ENCODE data around the gene FEM1C. TPM values are rescaled to one million over a fixed set of nuclear protein-coding genes. Genes with fewer than 3 reads are reported as not detected.

The FEM1C gene, protein sequence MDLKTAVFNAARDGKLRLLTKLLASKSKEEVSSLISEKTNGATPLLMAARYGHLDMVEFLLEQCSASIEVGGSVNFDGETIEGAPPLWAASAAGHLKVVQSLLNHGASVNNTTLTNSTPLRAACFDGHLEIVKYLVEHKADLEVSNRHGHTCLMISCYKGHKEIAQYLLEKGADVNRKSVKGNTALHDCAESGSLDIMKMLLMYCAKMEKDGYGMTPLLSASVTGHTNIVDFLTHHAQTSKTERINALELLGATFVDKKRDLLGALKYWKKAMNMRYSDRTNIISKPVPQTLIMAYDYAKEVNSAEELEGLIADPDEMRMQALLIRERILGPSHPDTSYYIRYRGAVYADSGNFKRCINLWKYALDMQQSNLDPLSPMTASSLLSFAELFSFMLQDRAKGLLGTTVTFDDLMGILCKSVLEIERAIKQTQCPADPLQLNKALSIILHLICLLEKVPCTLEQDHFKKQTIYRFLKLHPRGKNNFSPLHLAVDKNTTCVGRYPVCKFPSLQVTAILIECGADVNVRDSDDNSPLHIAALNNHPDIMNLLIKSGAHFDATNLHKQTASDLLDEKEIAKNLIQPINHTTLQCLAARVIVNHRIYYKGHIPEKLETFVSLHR
- 6.8 and 7.1 TPM in 2 replicates for polyA plus RNA-seq (2013)

DNA sequence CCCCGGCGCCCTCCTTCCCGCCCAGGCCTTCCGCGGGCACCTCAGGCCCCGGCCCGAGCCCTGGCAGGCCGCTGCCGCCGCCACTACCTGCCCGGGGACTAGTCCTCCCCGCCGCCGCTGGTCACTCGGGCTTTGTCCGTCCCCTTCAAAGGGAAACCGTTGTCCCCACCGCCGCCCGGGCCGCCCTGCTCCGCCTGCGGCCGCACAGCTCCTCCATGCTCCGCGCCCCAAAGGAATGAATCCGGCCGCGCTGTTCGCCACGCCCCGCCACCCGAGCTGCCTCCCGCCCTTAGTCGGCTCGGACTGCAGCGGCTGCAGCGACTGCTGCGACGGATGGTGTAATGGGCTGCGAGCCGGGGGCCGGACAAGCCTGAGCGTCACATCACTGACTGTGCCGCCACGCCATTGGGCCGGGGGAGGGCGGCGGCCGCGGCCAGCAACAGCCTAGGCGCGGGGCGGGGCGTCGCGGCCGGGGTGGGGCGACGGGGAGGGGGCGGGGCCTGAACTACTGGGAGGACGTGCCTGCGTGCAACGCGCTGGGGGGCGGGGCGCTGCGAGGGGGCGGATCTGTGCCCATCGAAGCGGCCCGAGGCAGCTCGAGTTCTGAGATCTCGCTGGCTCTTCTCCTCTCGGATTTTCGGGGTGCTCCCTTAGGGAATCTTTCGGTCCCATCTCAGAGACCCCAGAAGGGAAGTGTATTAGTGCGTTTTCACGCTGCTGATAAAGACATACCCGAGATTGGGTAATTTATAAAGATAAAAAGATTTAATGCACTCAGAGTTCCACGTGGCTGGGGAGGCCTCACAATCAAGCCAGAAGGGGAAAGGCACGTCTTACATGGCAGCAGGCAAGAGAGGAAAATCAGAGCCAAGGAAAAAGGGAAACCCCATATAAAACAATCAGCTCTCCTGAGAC lies at the start of gene FEM1C:
TSS of gene FEM1C (minus strand) at position 340 of the 915 bp plus-strand sequence. CDS start 1,282 bp downstream, outside the sequence.
- Histone ChIP-seq H2BK12ac (ENCODE audit: low read length) (no peak within 1 kb of the TSS), H3K9me3 (ENCODE audit: insufficient read depth, low read depth, low read length) (peaks cover 2% of the 10 kb centered on the region), H3K9ac (ENCODE audit: low read length) (peak within 1 kb of the TSS; percentile 91), H4K91ac (ENCODE audit: low read depth, low read length) (peak within 1 kb of the TSS; percentile 31), H3K23ac (ENCODE audit: low read length) (no peak within 1 kb of the TSS), H3K27ac (ENCODE audit: low read depth, low read length) (peak within 1 kb of the TSS; percentile 94), H3K79me2 (ENCODE audit: control insufficient read depth, insufficient read depth, low read length, poor library complexity) (peaks cover 10% of the 10 kb centered on the region), H3K18ac (ENCODE audit: low read length) (peak within 1 kb of the TSS; percentile 89), H3K36me3 (ENCODE audit: control insufficient read depth in 1 of 2, insufficient read depth in 2 of 2, low read length in 2 of 2) (peaks cover 3 to 4% of the 10 kb centered on the region in 2 experiments), H2BK5ac (ENCODE audit: low read depth, low read length, poor library complexity) (peak within 1 kb of the TSS; percentile 34), H3K14ac (ENCODE audit: low read length) (peak within 1 kb of the TSS; percentile 59), H2AK5ac (ENCODE audit: low read length) (no peak within 1 kb of the TSS), H3K27me3 (ENCODE audit: insufficient read depth, low read length) (no peaks in the 10 kb centered on the region), H4K12ac (ENCODE audit: low read depth, low read length) (peak within 1 kb of the TSS; percentile 21), H4K8ac (ENCODE audit: low read depth, low read length) (peak within 1 kb of the TSS; percentile 81), H2BK120ac (ENCODE audit: insufficient read depth, low read length, poor library complexity) (peak within 1 kb of the TSS; percentile 4), H3K4me3 (ENCODE audit: low read depth, low read length) (peak within 1 kb of the TSS; percentile 85), H3K4me2 (ENCODE audit: low read length) (peak within 1 kb of the TSS; percentile 87), H2AFZ (ENCODE audit: insufficient read depth, low read length, poor library complexity) (peak within 1 kb of the TSS; percentile 62), H3K4me1 (ENCODE audit: control insufficient read depth in 1 of 2, insufficient read depth in 2 of 2, low read length in 2 of 2) (peaks cover 4 to 6% of the 10 kb centered on the region in 2 experiments), H3K79me1 (ENCODE audit: low read length) (peaks cover 4% of the 10 kb centered on the region), H3K4ac (ENCODE audit: low read depth, low read length) (peak within 1 kb of the TSS; percentile 58)
- peak; percentile 98 to 99 for DNase-seq
- no CpG with 5 or more reads among the region's 82 CpGs for WGBS (ENCODE audit: extremely low coverage, insufficient coverage, insufficient read length)

DNA sequence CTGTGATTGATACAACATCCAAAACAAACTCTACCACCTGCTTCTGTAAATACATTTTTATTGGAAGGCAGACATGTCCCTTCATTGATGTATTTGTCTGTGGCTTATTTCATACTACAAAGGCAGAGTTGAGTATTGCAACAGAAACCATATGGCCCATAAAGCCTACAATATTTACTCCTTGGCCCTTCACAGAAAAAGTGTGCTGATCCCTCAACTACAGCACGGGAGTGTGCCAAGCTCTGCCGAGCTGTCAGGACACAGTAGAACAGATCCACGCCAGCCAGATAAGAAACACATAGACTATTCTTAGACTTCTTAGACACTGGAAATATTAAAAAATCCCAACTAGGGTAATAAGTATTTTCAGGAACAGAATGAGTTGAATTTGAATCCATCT lies 44.5 kb upstream of the FEM1C start:
- H2BK5ac ChIP-seq (ENCODE audit: low read depth, low read length, poor library complexity): no peak overlapping the region
- no CpG with 5 or more reads among the region's 3 CpGs for WGBS (ENCODE audit: extremely low coverage, insufficient coverage, insufficient read length)
- DNase-seq: no peak
- H3K4me2 ChIP-seq (ENCODE audit: low read length): no peak overlapping the region
- H3K14ac ChIP-seq (ENCODE audit: low read length): no peak overlapping the region
- no peak overlapping the region for H3K23ac ChIP-seq (ENCODE audit: low read length)
- H3K4me1 ChIP-seq (ENCODE audit: control insufficient read depth in 1 of 2, insufficient read depth in 2 of 2, low read length in 2 of 2): no peaks in the 10 kb centered on the region
- no peak overlapping the region for H2AK5ac ChIP-seq (ENCODE audit: low read length)
- no peak overlapping the region for H3K4me3 ChIP-seq (ENCODE audit: low read depth, low read length)
- H2BK120ac ChIP-seq (ENCODE audit: insufficient read depth, low read length, poor library complexity): no peak overlapping the region
- H3K18ac ChIP-seq (ENCODE audit: low read length): no peak overlapping the region
- no peak overlapping the region for H3K9ac ChIP-seq (ENCODE audit: low read length)
- no peaks in the 10 kb centered on the region for H3K79me2 ChIP-seq (ENCODE audit: control insufficient read depth, insufficient read depth, low read length, poor library complexity)
- H4K8ac ChIP-seq (ENCODE audit: low read depth, low read length): no peak overlapping the region
- H4K12ac ChIP-seq (ENCODE audit: low read depth, low read length): no peak overlapping the region
- H4K91ac ChIP-seq (ENCODE audit: low read depth, low read length): no peak overlapping the region
- H3K9me3 ChIP-seq (ENCODE audit: insufficient read depth, low read depth, low read length): no peaks in the 10 kb centered on the region
- H3K79me1 ChIP-seq (ENCODE audit: low read length): no peaks in the 10 kb centered on the region
- H3K27me3 ChIP-seq (ENCODE audit: insufficient read depth, low read length): no peaks in the 10 kb centered on the region
- no peak overlapping the region for H3K27ac ChIP-seq (ENCODE audit: low read depth, low read length)
- no peaks in the 10 kb centered on the region for H3K36me3 ChIP-seq (ENCODE audit: control insufficient read depth in 1 of 2, insufficient read depth in 2 of 2, low read length in 2 of 2)
- no peak overlapping the region for H3K4ac ChIP-seq (ENCODE audit: low read depth, low read length)
- no peak overlapping the region for H2AFZ ChIP-seq (ENCODE audit: insufficient read depth, low read length, poor library complexity)
- H2BK12ac ChIP-seq (ENCODE audit: low read length): no peak overlapping the region

DNA sequence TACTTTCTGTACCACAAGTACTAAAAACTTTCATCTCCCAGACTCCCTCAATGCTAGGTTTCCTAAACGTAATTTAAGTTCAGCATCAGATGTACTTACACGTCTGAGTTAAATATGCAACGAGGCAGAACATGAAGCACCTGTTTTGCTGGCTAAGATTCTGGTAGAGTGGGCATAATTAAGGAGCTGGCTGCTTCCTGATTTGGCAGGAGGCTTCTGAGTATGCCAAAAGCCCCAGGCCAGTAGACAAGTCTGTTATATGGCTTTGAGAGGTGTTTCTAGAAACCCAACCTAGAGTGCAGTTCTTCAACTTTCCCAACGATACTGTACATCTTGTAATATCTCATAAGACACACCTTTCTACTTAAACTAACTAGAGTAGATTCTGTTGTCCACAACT lies 44.1 kb upstream of the FEM1C start:
- no peak overlapping the region for H3K23ac ChIP-seq (ENCODE audit: low read length)
- no peak overlapping the region for H2AK5ac ChIP-seq (ENCODE audit: low read length)
- H3K36me3 ChIP-seq (ENCODE audit: control insufficient read depth in 1 of 2, insufficient read depth in 2 of 2, low read length in 2 of 2): no peaks in the 10 kb centered on the region
- H3K14ac ChIP-seq (ENCODE audit: low read length): no peak overlapping the region
- no peak overlapping the region for H3K27ac ChIP-seq (ENCODE audit: low read depth, low read length)
- no peak overlapping the region for H4K91ac ChIP-seq (ENCODE audit: low read depth, low read length)
- H4K12ac ChIP-seq (ENCODE audit: low read depth, low read length): no peak overlapping the region
- no peak overlapping the region for H2AFZ ChIP-seq (ENCODE audit: insufficient read depth, low read length, poor library complexity)
- no peak overlapping the region for H3K4me3 ChIP-seq (ENCODE audit: low read depth, low read length)
- no peak for DNase-seq
- no peaks in the 10 kb centered on the region for H3K79me1 ChIP-seq (ENCODE audit: low read length)
- H3K4ac ChIP-seq (ENCODE audit: low read depth, low read length): no peak overlapping the region
- no peaks in the 10 kb centered on the region for H3K79me2 ChIP-seq (ENCODE audit: control insufficient read depth, insufficient read depth, low read length, poor library complexity)
- no peaks in the 10 kb centered on the region for H3K4me1 ChIP-seq (ENCODE audit: control insufficient read depth in 1 of 2, insufficient read depth in 2 of 2, low read length in 2 of 2)
- H3K18ac ChIP-seq (ENCODE audit: low read length): no peak overlapping the region
- H2BK120ac ChIP-seq (ENCODE audit: insufficient read depth, low read length, poor library complexity): no peak overlapping the region
- no peaks in the 10 kb centered on the region for H3K9me3 ChIP-seq (ENCODE audit: insufficient read depth, low read depth, low read length)
- no CpG with 5 or more reads among the region's 4 CpGs for WGBS (ENCODE audit: extremely low coverage, insufficient coverage, insufficient read length)
- no peak overlapping the region for H3K9ac ChIP-seq (ENCODE audit: low read length)
- no peak overlapping the region for H3K4me2 ChIP-seq (ENCODE audit: low read length)
- H2BK5ac ChIP-seq (ENCODE audit: low read depth, low read length, poor library complexity): no peak overlapping the region
- no peak overlapping the region for H4K8ac ChIP-seq (ENCODE audit: low read depth, low read length)
- H2BK12ac ChIP-seq (ENCODE audit: low read length): no peak overlapping the region
- no peaks in the 10 kb centered on the region for H3K27me3 ChIP-seq (ENCODE audit: insufficient read depth, low read length)

DNA sequence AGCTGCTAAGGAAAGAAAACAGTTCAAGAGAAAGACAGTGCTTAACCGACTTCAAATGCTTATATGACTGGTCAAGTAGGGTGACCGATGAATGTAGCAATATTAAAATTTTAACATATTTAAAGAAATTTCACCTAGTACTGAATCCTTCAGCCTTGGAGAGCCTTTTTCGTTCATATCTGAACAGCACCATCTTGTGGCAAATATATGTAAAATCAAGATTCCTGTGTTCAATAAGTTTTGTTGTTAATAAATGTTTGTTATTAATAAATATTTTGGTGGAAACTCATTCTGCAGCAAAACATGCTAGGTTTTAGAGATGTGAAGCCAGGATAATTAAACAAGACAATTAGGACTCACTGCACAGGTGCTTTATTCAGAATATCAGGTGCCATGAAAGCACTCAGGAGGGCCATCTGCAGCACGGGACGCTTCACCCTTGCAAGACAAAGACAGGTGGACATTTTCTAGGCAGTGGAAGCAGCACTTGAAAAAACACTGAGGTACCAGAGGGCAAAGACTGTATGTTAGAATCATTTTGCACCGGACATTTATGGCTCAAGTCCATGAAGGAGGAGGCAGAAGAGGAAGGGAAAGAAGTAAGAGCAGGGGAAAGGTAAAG lies 42.1 kb upstream of the FEM1C start:
- WGBS (ENCODE audit: extremely low coverage, insufficient coverage, insufficient read length): no CpG with 5 or more reads among the region's 6 CpGs
- H2AK5ac ChIP-seq (ENCODE audit: low read length): no peak overlapping the region

More for the DNA sequence above, 42.1 kb upstream of the FEM1C start:
- H2BK12ac ChIP-seq (ENCODE audit: low read length): no peak overlapping the region
- H3K36me3 ChIP-seq (ENCODE audit: control insufficient read depth in 1 of 2, insufficient read depth in 2 of 2, low read length in 2 of 2): no peaks in the 10 kb centered on the region
- no peak overlapping the region for H3K4ac ChIP-seq (ENCODE audit: low read depth, low read length)
- H4K8ac ChIP-seq (ENCODE audit: low read depth, low read length): no peak overlapping the region
- no peaks in the 10 kb centered on the region for H3K79me2 ChIP-seq (ENCODE audit: control insufficient read depth, insufficient read depth, low read length, poor library complexity)
- H3K4me2 ChIP-seq (ENCODE audit: low read length): no peak overlapping the region
- H4K12ac ChIP-seq (ENCODE audit: low read depth, low read length): no peak overlapping the region
- no peaks in the 10 kb centered on the region for H3K27me3 ChIP-seq (ENCODE audit: insufficient read depth, low read length)
- H2BK5ac ChIP-seq (ENCODE audit: low read depth, low read length, poor library complexity): no peak overlapping the region
- H3K79me1 ChIP-seq (ENCODE audit: low read length): no peaks in the 10 kb centered on the region
- H3K18ac ChIP-seq (ENCODE audit: low read length): no peak overlapping the region
- H3K9ac ChIP-seq (ENCODE audit: low read length): no peak overlapping the region
- H3K4me3 ChIP-seq (ENCODE audit: low read depth, low read length): no peak overlapping the region
- H2AFZ ChIP-seq (ENCODE audit: insufficient read depth, low read length, poor library complexity): no peak overlapping the region
- no peak overlapping the region for H3K14ac ChIP-seq (ENCODE audit: low read length)
- H3K9me3 ChIP-seq (ENCODE audit: insufficient read depth, low read depth, low read length): no peaks in the 10 kb centered on the region
- H3K23ac ChIP-seq (ENCODE audit: low read length): no peak overlapping the region
- no peak overlapping the region for H3K27ac ChIP-seq (ENCODE audit: low read depth, low read length)
- no peak overlapping the region for H4K91ac ChIP-seq (ENCODE audit: low read depth, low read length)
- H3K4me1 ChIP-seq (ENCODE audit: control insufficient read depth in 1 of 2, insufficient read depth in 2 of 2, low read length in 2 of 2): no peaks in the 10 kb centered on the region
- DNase-seq: peak in 1 of 2 donors; percentile 58
- H2BK120ac ChIP-seq (ENCODE audit: insufficient read depth, low read length, poor library complexity): no peak overlapping the region

All from trophoblast cell (in vitro differentiated cells and primary cell).